ENCODE results near the gene CBLL1. TPM values are rescaled to one million over a fixed set of nuclear protein-coding genes. Genes with fewer than 3 reads are reported as not detected.
A peak's percentile ranks its signal among the peaks of the same experiment; 100 is the strongest.

The CBLL1 gene
- polyA plus RNA-seq, 3 donors, result 15.7 to 26.9 (median 20.6) TPM

DNA sequence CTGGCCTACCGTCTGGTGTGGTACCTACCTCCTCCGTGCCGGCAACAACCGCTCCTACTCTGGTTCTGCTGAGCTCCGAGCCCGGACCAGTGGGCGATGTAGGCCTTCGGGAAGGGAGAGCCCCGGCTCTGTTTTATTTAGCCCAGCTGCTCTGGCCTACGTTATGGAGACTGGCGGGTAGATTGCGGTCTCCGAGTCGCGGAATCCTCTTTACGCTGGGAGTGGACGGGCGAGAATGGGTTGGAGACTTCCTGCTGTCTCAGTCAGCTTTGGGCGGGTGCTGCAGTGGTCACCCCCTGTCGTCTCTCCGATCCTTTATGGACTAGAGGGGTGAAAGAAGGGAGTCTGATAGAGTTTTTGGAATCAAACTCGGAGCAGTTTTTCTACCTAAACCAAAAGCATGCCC, 406 bp downstream of the CBLL1 start:
- Mint-ChIP-seq H3K27ac (peak overlapping the region; percentile 98 to 100 (median 100)), H3K9me3 (no peaks in the 10 kb centered on the region), H3K4me3 (peak overlapping the region; percentile 99 to 100), H3K4me1 (peaks cover 29% of the 10 kb centered on the region), H3K27me3 (ENCODE audit: low read depth in 3 of 3) (no peaks in the 10 kb centered on the region), H3K36me3 (peaks cover 7 to 11% of the 10 kb centered on the region in 2 donors)
- Histone ChIP-seq H3K9me3 (replicated peaks in 1 of 2; ENCODE audit: control insufficient read depth in 1 of 2, insufficient read depth in 1 of 2, low read length in 2 of 2) (no peaks in the 10 kb centered on the region), H3K27me3 (ENCODE audit: control insufficient read depth in 2 of 2, insufficient read depth in 2 of 2, low read length in 2 of 2) (no peaks in the 10 kb centered on the region), H4K20me1 (ENCODE audit: insufficient read depth, low read length) (peaks cover 49% of the 10 kb centered on the region), H3K4me1 (ENCODE audit: control insufficient read depth in 1 of 2, insufficient read depth in 2 of 2, low read length in 2 of 2) (peaks cover 23 to 29% of the 10 kb centered on the region in 2 donors), H3K36me3 (replicated peaks in 1 of 2; ENCODE audit: control insufficient read depth in 1 of 2, insufficient read depth in 2 of 2, low read length in 2 of 2) (peaks cover 11 to 18% of the 10 kb centered on the region in 2 donors), H3K79me2 (ENCODE audit: insufficient read depth, low read length) (peaks cover 55% of the 10 kb centered on the region), H3K27ac (ENCODE audit: low read depth in 1 of 2, low read length in 2 of 2) (peak overlapping the region; percentile 93 to 95), H3K9ac (ENCODE audit: insufficient read depth, low read length, poor library complexity, severe bottlenecking) (peak overlapping the region; percentile 88), H3K4me3 (replicated peaks in 1 of 3; ENCODE audit: low read depth in 2 of 3, low read length in 3 of 3) (peak overlapping the region; percentile 50 to 88 (median 81)), H3K4me2 (replicated peaks; ENCODE audit: extremely low read depth, low read length, poor library complexity, severe bottlenecking) (peak overlapping the region; percentile 88), H2AFZ (ENCODE audit: insufficient read depth, low read depth, low read length, poor library complexity, severe bottlenecking) (peak overlapping the region; percentile 94)
- TF ChIP-seq, protein P1, sequence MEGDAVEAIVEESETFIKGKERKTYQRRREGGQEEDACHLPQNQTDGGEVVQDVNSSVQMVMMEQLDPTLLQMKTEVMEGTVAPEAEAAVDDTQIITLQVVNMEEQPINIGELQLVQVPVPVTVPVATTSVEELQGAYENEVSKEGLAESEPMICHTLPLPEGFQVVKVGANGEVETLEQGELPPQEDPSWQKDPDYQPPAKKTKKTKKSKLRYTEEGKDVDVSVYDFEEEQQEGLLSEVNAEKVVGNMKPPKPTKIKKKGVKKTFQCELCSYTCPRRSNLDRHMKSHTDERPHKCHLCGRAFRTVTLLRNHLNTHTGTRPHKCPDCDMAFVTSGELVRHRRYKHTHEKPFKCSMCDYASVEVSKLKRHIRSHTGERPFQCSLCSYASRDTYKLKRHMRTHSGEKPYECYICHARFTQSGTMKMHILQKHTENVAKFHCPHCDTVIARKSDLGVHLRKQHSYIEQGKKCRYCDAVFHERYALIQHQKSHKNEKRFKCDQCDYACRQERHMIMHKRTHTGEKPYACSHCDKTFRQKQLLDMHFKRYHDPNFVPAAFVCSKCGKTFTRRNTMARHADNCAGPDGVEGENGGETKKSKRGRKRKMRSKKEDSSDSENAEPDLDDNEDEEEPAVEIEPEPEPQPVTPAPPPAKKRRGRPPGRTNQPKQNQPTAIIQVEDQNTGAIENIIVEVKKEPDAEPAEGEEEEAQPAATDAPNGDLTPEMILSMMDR (IDR thresholded peaks at IDR 0.05), result no peak
- intact Hi-C loops (cut with micrococcal nuclease), result loop anchor here (5.0 to 10.0 kb wide), 4 partner anchors 130 to 823 kb away; partner anchors contain the start of genes COG5 (in 1 of the 2), DLD (in 1 of the 2), DNAJB9 (in 1 of the 2) and DUS4L (in 1 of the 2)
- WGBS (ENCODE audit: insufficient coverage), result 0% methylated on average over 9 of the region's 22 CpGs
- DNase-seq, result peak in 1 of 3 donors; percentile 24

DNA sequence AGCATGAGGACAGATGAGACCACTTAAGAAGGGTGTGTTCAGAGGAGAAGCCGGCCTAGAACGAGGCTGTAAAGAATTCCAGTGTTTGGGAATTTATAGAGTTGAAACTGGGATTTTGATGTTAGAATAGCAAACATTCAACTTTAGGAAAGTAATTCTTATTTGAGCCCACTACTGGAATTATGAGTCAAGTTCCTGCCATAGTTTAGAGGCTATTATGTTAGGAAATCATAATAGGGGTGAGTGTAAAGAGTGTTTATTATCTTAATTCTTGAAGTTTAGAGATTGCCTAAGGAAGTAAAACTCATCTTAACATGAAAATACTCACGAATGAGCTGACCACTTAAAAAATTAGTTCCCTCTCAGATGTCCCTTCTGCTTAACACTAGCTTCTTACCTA, 2.1 kb downstream of the CBLL1 start:
- no peak overlapping the region for H3K9ac ChIP-seq (ENCODE audit: insufficient read depth, low read length, poor library complexity, severe bottlenecking)
- H3K4me2 ChIP-seq (replicated peaks; ENCODE audit: extremely low read depth, low read length, poor library complexity, severe bottlenecking), result no peak overlapping the region
- Mint-ChIP-seq H3K4me1 (peaks cover 29% of the 10 kb centered on the region), H3K27ac (peak overlapping the region in 3 of 7 donors; percentile 1 to 41 (median 14)), H3K36me3 (peaks cover 16 to 26% of the 10 kb centered on the region in 2 donors), H3K4me3 (no peak overlapping the region), H3K27me3 (ENCODE audit: low read depth in 3 of 3) (no peaks in the 10 kb centered on the region), H3K9me3 (no peaks in the 10 kb centered on the region)
- TF ChIP-seq, protein P1 (IDR thresholded peaks at IDR 0.05), result no peak
- DNase-seq, result no peak
- H3K27me3 ChIP-seq (ENCODE audit: control insufficient read depth in 2 of 2, insufficient read depth in 2 of 2, low read length in 2 of 2), result no peaks in the 10 kb centered on the region
- H2AFZ ChIP-seq (ENCODE audit: insufficient read depth, low read depth, low read length, poor library complexity, severe bottlenecking), result no peak overlapping the region
- no peaks in the 10 kb centered on the region for H3K9me3 ChIP-seq (replicated peaks in 1 of 2; ENCODE audit: control insufficient read depth in 1 of 2, insufficient read depth in 1 of 2, low read length in 2 of 2)
- H3K79me2 ChIP-seq (ENCODE audit: insufficient read depth, low read length), result peaks cover 70% of the 10 kb centered on the region
- peaks cover 26 to 34% of the 10 kb centered on the region in 2 donors for H3K36me3 ChIP-seq (replicated peaks in 1 of 2; ENCODE audit: control insufficient read depth in 1 of 2, insufficient read depth in 2 of 2, low read length in 2 of 2)
- peaks cover 23 to 29% of the 10 kb centered on the region in 2 donors for H3K4me1 ChIP-seq (ENCODE audit: control insufficient read depth in 1 of 2, insufficient read depth in 2 of 2, low read length in 2 of 2)
- peak overlapping the region in 1 of 2 donors; percentile 21 for H3K27ac ChIP-seq (ENCODE audit: low read depth in 1 of 2, low read length in 2 of 2)
- no peak overlapping the region for H3K4me3 ChIP-seq (replicated peaks in 1 of 3; ENCODE audit: low read depth in 2 of 3, low read length in 3 of 3)
- WGBS (ENCODE audit: insufficient coverage), result 57% methylated on average over 2 of the region's 3 CpGs
- H4K20me1 ChIP-seq (ENCODE audit: insufficient read depth, low read length), result peaks cover 65% of the 10 kb centered on the region
- intact Hi-C loops (cut with micrococcal nuclease), result loop anchor here (10.0 kb wide), 2 partner anchors 129 to 181 kb away; partner anchors contain the start of genes COG5 (in 1 of the 2) and DUS4L (in 1 of the 2)
